ENCODE data around the gene PHACTR1.

PHACTR1 gene

GRCh38 chr6:13044390-13044789 is 327.8 kb downstream of the PHACTR1 start:
- no peak for DNase-seq

GRCh38 chr6:13044896-13045295 is 328.3 kb downstream of the PHACTR1 start:
- DNase-seq, result no peak

- DNase-seq, result no peak
Measured at GRCh38 chr6:13045676-13046075, 329.1 kb downstream of the PHACTR1 start.

GRCh38 chr6:13046084-13046483 is 329.5 kb downstream of the PHACTR1 start:
- DNase-seq, result no peak

GRCh38 chr6:13048113-13048512 is 331.5 kb downstream of the PHACTR1 start:
- no peak for DNase-seq

GRCh38 chr6:13049666-13050254 is 333.2 kb downstream of the PHACTR1 start:
- no peak for DNase-seq

GRCh38 chr6:13053006-13053461 is 336.5 kb downstream of the PHACTR1 start:
- no peak for DNase-seq

GRCh38 chr6:13058051-13058450 is 341.5 kb downstream of the PHACTR1 start:
- no peak for DNase-seq

- no peak for DNase-seq
Measured at GRCh38 chr6:13059026-13059425, 342.5 kb downstream of the PHACTR1 start.

GRCh38 chr6:13063300-13063918 is 346.8 kb downstream of the PHACTR1 start:
- DNase-seq, result no peak

GRCh38 chr6:13065581-13065980 is 349.0 kb downstream of the PHACTR1 start:
- DNase-seq, result no peak

- DNase-seq, result no peak
Measured at GRCh38 chr6:13066050-13066449, 349.5 kb downstream of the PHACTR1 start.

GRCh38 chr6:13066820-13067219 is 350.3 kb downstream of the PHACTR1 start:
- no peak for DNase-seq

- DNase-seq, result no peak
Measured at GRCh38 chr6:13068586-13069210, 352.1 kb downstream of the PHACTR1 start.

- no peak for DNase-seq
Measured at GRCh38 chr6:13071550-13072345, 355.2 kb downstream of the PHACTR1 start.

GRCh38 chr6:13072686-13073347 is 356.2 kb downstream of the PHACTR1 start:
- DNase-seq, result no peak

- DNase-seq, result no peak
Measured at GRCh38 chr6:13074415-13075140, 358.0 kb downstream of the PHACTR1 start.

GRCh38 chr6:13075141-13075845 is 358.7 kb downstream of the PHACTR1 start:
- no peak for DNase-seq

GRCh38 chr6:13076575-13076974 is 360.0 kb downstream of the PHACTR1 start:
- DNase-seq, result no peak

GRCh38 chr6:13077117-13077516 is 360.6 kb downstream of the PHACTR1 start:
- DNase-seq, result no peak

GRCh38 chr6:13079096-13079723 is 362.6 kb downstream of the PHACTR1 start:
- DNase-seq, result no peak

All from CD4-positive, alpha-beta T cell treated with Interleukin-21 for 1 hour (primary cell).